SU-DHL-6 (cell line): ENCODE data around the gene GIPC2.

Experiments used
- H2AFZ ChIP-seq: fragments of 200-600 bp; sonication (generic); 2 replicates; pipeline ENCODE4 v1.6.1; 2014; ENCODE audit warnings: low read depth, mild to moderate bottlenecking, moderate library complexity, mixed read lengths, antibody characterized with exemption, low read length; ENCODE audit not compliant: severe bottlenecking
- H3F3A ChIP-seq: fragments of 200-600 bp; shearing (Covaris generic); 2 replicates; pipeline ENCODE4 v1.6.0; 2016; ENCODE audit warnings: antibody characterized with exemption, mild to moderate bottlenecking; ENCODE audit not compliant: insufficient read depth
- H3K27ac ChIP-seq: fragments of 200-600 bp; sonication (generic); 2 replicates; pipeline ENCODE4 v1.5.1; 2016; ENCODE audit warnings: low read depth, mild to moderate bottlenecking, low read length, moderate library complexity, mixed read lengths
- H3K27me3 ChIP-seq: fragments of 200-600 bp; sonication (generic), shearing (Covaris generic); 2 replicates; pipeline ENCODE4 v1.6.0; 2014; ENCODE audit warnings: mild to moderate bottlenecking, low read length
- H3K36me3 ChIP-seq: fragments of 200-600 bp; sonication (generic); 2 replicates; pipeline ENCODE4 v1.6.1; 2014; ENCODE audit warnings: mild to moderate bottlenecking, low read length, mixed read lengths
- H3K4me2 ChIP-seq: fragments of 300-600, 200-600 bp; shearing (Covaris generic), sonication (generic); 2 replicates; pipeline ENCODE4 v1.6.0; 2014; ENCODE audit warnings: low read length, low read depth, mild to moderate bottlenecking; ENCODE audit not compliant: poor library complexity, severe bottlenecking
- H3K4me3 ChIP-seq: fragments of 200-600 bp; sonication (generic); 2 replicates; pipeline ENCODE4 v1.5.1; 2014; ENCODE audit warnings: antibody characterized with exemption, low read length, mild to moderate bottlenecking, mixed read lengths; ENCODE audit not compliant: insufficient read depth, poor library complexity, severe bottlenecking
- H3K79me2 ChIP-seq: fragments of 200-600 bp; sonication (generic); 2 replicates; pipeline ENCODE4 v1.6.1; 2014; ENCODE audit warnings: mild to moderate bottlenecking, low read length, moderate library complexity; ENCODE audit not compliant: insufficient read depth
- H3K9ac ChIP-seq: fragments of 200-600 bp; sonication (generic); 2 replicates; pipeline ENCODE4 v1.7.0; 2014; ENCODE audit warnings: mild to moderate bottlenecking, low read length
- H3K9me2 ChIP-seq: fragments of 200-600 bp; sonication (generic); replicated peaks from 2 replicates; pipeline ENCODE4 v1.6.1; 2014; ENCODE audit warnings: low read length; ENCODE audit not compliant: insufficient read depth
- H3K9me3 ChIP-seq: fragments of 200-600 bp; sonication (generic); 2 replicates; pipeline ENCODE4 v1.6.1; 2014; ENCODE audit warnings: low read length, mixed read lengths; ENCODE audit not compliant: insufficient read depth
- H4K20me1 ChIP-seq: fragments of 200-600 bp; sonication (generic); 2 replicates; pipeline ENCODE4 v1.6.1; 2014; ENCODE audit warnings: low read depth, mild to moderate bottlenecking, antibody characterized with exemption, low read length, moderate library complexity, mixed read lengths
- CTCF ChIP-seq: fragments of 200-600 bp; sonication (generic); IDR thresholded peaks from one replicate; pipeline ENCODE4 v1.5.1; 2017; ENCODE audit warnings: antibody characterized with exemption, mild to moderate bottlenecking, low read length, moderate library complexity; ENCODE audit not compliant: insufficient read depth, poor library complexity, severe bottlenecking
- EZH2phosphoT487 ChIP-seq: fragments of 200-600 bp; sonication (generic), shearing (Covaris generic); conservative IDR thresholded peaks from 2 replicates; pipeline ENCODE4 v1.6.1; 2018; ENCODE audit warnings: mild to moderate bottlenecking, antibody characterized with exemption, low read length, moderate library complexity, mixed read lengths

GIPC2 gene

GRCh38 chr1:78069784-78070183 is 24.0 kb downstream of the GIPC2 start:
- H3K4me2 ChIP-seq, result no peak overlapping the region
- no peak overlapping the region for H2AFZ ChIP-seq
- no peaks in the 10 kb centered on the region for H3K27me3 ChIP-seq
- TF ChIP-seq CTCF (no peak), EZH2phosphoT487 (no peak)
- no peaks in the 10 kb centered on the region for H4K20me1 ChIP-seq
- no peak overlapping the region for H3K9ac ChIP-seq
- no peaks in the 10 kb centered on the region for H3K79me2 ChIP-seq
- no peaks in the 10 kb centered on the region for H3K36me3 ChIP-seq
- no peaks in the 10 kb centered on the region for H3K9me2 ChIP-seq
- no peak overlapping the region for H3K27ac ChIP-seq
- H3F3A ChIP-seq, result no peaks in the 10 kb centered on the region
- no peak overlapping the region for H3K4me3 ChIP-seq
- H3K9me3 ChIP-seq, result no peaks in the 10 kb centered on the region

GRCh38 chr1:78070210-78070609 is 24.4 kb downstream of the GIPC2 start:
- TF ChIP-seq CTCF, result no peak
- no peak for TF ChIP-seq EZH2phosphoT487
- H3K4me3 ChIP-seq, result no peak overlapping the region
- H3K79me2 ChIP-seq, result no peaks in the 10 kb centered on the region
- H3K27ac ChIP-seq, result no peak overlapping the region
- no peaks in the 10 kb centered on the region for H3F3A ChIP-seq
- no peak overlapping the region for H3K4me2 ChIP-seq
- H3K9me3 ChIP-seq, result no peaks in the 10 kb centered on the region
- no peak overlapping the region for H3K9ac ChIP-seq
- H3K9me2 ChIP-seq, result no peaks in the 10 kb centered on the region
- H3K27me3 ChIP-seq, result no peaks in the 10 kb centered on the region
- no peaks in the 10 kb centered on the region for H4K20me1 ChIP-seq
- H2AFZ ChIP-seq, result no peak overlapping the region
- H3K36me3 ChIP-seq, result no peaks in the 10 kb centered on the region

- no peaks in the 10 kb centered on the region for H3K79me2 ChIP-seq
- no peak overlapping the region for H2AFZ ChIP-seq
- H3K4me2 ChIP-seq, result no peak overlapping the region
- no peaks in the 10 kb centered on the region for H3K36me3 ChIP-seq
- no peak overlapping the region for H3K4me3 ChIP-seq
- no peaks in the 10 kb centered on the region for H4K20me1 ChIP-seq
- no peaks in the 10 kb centered on the region for H3K9me2 ChIP-seq
- H3F3A ChIP-seq, result no peaks in the 10 kb centered on the region
- H3K27ac ChIP-seq, result no peak overlapping the region
- H3K9ac ChIP-seq, result no peak overlapping the region
- H3K9me3 ChIP-seq, result no peaks in the 10 kb centered on the region
- TF ChIP-seq CTCF, result no peak
- TF ChIP-seq EZH2phosphoT487, result no peak
- H3K27me3 ChIP-seq, result no peaks in the 10 kb centered on the region
Observed at GRCh38 chr1:78070758-78071157, 25.0 kb downstream of the GIPC2 start.

GRCh38 chr1:78071696-78072095 is 25.9 kb downstream of the GIPC2 start:
- Histone ChIP-seq H3K36me3 (no peaks in the 10 kb centered on the region), H3K9me2 (no peaks in the 10 kb centered on the region), H3F3A (no peaks in the 10 kb centered on the region), H3K4me2 (no peak overlapping the region), H3K79me2 (no peaks in the 10 kb centered on the region), H3K27ac (no peak overlapping the region), H3K9me3 (no peaks in the 10 kb centered on the region), H2AFZ (no peak overlapping the region), H3K27me3 (no peaks in the 10 kb centered on the region), H3K9ac (no peak overlapping the region), H4K20me1 (no peaks in the 10 kb centered on the region), H3K4me3 (no peak overlapping the region)
- TF ChIP-seq EZH2phosphoT487 (no peak), CTCF (no peak)
